ENCODE results near the gene VAV3.
"Not testable (repeated sequence)": the region's sequence is repeated elsewhere in the genome, so short reads cannot be mapped to it uniquely, and the experiment has no call there.

The VAV3 gene

DNA sequence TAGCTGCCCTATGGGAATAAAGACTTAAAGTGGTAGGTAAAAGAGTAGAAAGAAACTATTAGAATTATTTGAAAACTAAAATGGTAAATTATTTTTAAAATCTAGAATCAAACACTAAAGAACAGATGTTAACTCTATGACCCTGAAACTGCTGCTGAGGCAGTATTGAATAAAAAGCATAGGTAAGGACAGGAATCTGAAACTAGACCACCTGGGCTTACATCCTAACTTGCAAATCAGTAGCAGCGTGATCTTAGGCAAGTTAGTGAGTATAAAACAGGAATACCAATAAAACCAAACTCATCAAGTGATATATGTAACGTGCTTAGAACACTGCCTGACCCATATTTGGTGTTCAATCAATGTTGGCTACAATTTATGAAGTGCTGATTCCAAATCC lies 257.9 kb downstream of the VAV3 start:
- DNase-seq, result no peak

GRCh38 chr1:107706182-107706581 lies 258.8 kb downstream of the VAV3 start:
- DNase-seq, result no peak

GRCh38 chr1:107704911-107705310 lies 260.1 kb downstream of the VAV3 start:
- no peak for DNase-seq

- DNase-seq, result no peak
These were observed 261.9 kb downstream of the VAV3 start for GRCh38 chr1:107702946-107703571.

- not testable (repeated sequence) for DNase-seq
These were observed 264.3 kb downstream of the VAV3 start for GRCh38 chr1:107700651-107701050.

DNA sequence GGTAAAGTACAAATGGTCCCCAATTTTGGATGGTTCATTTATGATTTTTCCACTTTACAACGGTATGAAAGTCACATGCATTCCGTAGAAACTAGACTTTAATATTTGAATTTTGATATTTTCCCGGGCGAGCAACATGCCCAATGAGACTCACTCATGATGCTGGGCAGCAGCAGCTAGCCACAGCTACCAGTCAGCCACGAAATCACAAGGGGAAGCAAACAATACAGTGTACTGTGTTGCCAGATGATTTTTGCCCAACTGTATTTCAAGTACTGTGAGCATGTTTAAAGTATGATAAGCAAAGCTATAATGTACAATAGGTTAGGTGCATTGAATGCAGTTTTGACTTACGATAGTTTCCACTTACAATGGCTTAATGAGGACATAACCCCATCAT lies 266.8 kb downstream of the VAV3 start:
- peak; percentile 70 for DNase-seq

DNA sequence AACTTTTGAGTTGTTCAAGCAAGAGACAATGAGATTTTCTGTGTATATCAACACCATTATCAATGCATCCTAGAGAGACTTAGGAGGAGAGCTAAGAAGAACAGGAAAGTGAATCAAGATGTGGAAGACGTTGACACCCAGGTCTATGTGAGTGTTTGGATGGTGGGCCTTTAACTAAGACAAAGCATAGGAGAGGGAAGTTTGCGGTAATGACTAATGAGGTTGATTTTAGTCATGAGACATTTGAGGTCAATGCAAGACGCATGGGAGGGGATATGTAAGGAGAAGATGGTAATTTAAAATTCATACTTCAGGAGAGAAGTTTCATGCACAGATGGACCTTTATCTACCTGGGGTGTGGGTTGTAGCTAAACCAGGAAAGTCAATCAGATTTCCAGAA lies 269.6 kb downstream of the VAV3 start:
- DNase-seq, result no peak

GRCh38 chr1:107692580-107693345 lies 272.2 kb downstream of the VAV3 start:
- peak; percentile 49 for DNase-seq

DNA sequence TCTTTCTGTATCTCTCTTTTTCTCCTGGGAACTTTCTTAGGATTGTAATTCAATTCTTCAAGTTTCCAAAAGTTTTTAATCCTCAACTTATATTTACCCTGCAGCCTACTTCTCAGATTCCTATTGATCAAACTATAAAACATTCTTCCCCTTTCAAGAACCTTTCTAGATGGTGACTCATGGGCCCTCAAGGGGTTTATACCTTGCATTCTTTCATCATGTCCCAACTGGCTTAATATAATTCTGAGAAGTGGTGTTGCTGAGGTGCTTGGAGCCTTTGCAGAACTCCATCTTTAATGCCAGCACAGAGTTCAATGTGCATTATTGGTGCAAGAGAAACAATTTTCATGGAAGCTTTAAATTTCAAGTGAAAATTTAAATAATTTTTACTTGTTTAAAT lies 273.4 kb downstream of the VAV3 start:
- DNase-seq, result no peak

- no peak for DNase-seq
These were observed 274.5 kb downstream of the VAV3 start for GRCh38 chr1:107690491-107690890.

GRCh38 chr1:107689733-107690132 lies 275.2 kb downstream of the VAV3 start:
- DNase-seq, result no peak

- no peak for DNase-seq
These were observed 275.8 kb downstream of the VAV3 start for GRCh38 chr1:107689159-107689558.

DNA sequence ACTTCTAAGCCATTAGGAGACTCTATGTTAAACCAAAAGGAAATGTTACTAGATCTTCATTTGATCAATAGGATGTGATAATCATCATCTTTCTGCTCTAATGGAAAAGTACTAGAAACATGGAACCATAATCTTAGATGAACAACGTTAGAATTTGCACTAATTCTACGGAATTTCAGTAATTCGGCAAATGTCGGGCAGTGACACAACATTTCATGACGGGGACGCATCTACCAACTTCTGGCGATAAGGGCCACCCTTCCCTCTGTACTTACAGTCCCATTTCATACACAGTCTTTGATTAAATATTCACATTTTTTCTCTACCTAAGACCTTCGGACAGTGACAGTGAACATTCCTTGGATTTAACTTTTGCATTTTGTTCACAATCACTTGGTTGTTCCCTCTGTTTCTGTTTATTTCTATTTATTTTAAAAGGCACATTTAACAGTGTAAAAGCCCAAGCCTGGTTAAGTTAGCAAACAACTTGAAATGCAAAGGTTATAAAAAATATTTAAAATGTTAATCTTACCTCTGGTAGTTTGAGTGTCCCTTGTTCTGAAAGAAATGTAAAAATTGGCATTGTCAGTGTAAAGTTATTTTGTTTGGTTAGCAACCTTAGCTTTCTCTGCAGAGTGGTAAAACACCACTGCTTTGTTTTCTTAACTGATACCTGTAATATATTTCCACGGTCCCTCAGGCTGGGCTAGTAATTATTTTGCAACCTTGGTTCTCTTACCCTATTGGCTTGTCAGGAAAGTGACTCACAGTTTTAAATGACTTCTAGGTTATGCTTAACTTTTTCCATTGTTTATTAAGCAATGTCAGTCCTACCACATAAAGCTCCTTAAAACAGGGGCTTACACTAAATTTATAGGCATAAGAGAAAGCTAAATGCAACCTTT lies 276.9 kb downstream of the VAV3 start:
- DNase-seq, result no peak

DNA sequence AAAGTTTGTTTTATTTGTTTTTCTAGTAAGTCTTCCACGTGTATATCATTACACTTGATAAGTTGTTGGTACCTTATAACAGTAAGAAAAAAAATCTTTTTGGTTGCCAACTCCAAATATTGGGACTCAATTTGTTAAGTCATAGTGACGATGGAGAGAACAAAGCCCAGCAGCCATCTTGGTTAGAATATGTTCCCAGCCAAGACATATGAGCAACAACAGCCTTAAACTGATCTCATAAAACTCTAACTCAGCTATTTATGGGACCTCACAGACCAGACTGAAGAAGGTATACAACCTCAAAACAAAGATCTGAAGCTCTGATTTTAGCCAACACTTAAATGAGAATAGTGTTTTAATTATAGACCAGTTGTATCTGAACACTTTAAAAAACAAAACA lies 281.3 kb downstream of the VAV3 start:
- no peak for DNase-seq

GRCh38 chr1:107683191-107683657 lies 281.8 kb downstream of the VAV3 start:
- no peak for DNase-seq

- DNase-seq, result no peak
These were observed 282.5 kb downstream of the VAV3 start for GRCh38 chr1:107682467-107682866.

- no peak for DNase-seq
These were observed 283.9 kb downstream of the VAV3 start for GRCh38 chr1:107681001-107681479.

GRCh38 chr1:107680579-107680985 lies 284.4 kb downstream of the VAV3 start:
- no peak for DNase-seq

DNA sequence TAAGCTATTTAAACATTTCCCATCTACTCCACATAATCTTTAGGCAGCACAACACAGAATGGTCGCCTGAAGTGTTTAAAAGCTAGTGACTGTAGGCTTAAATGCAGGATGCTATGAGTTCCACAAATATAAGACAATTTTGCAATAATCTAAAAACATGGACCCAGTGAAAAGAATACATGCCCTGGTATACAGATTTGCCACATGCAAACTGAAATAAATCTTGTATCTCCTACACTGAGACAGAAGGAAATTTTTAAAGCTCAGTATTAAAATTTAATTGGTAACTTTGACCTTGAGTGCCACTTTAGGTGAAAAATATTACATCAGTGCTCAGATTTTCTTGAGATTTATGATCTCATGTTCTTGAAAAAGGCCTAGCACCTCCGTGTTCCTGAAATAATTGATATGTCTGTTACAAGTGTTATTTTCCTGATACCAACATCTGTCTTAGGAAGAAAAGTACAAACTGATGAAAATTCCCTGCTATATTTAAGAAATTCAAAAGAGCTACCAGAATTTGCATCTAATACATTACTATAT lies 285.5 kb downstream of the VAV3 start:
- DNase-seq, result no peak

GRCh38 chr1:107678993-107679392 lies 286.0 kb downstream of the VAV3 start:
- DNase-seq, result no peak

DNA sequence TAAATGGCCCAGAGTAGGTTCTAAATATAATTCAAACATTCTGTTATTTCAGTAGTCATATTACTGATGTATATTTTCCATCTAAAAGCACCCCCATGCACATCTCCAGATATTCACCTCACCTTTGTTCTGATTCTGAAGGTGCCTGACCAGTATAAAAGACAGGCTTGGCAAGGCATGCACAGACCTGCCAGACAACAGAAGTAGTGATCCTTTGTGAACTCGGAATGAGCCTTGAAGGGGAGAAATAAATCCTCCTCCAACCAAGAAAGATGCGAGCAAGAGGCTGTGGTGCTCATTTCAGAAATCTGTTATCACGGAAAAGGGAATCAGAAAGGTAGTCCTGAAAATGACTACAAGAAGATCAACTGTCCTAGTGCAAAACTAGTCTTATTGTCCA lies 287.3 kb downstream of the VAV3 start:
- no peak for DNase-seq

- DNase-seq, result no peak
These were observed 290.5 kb downstream of the VAV3 start for GRCh38 chr1:107674486-107674885.

DNA sequence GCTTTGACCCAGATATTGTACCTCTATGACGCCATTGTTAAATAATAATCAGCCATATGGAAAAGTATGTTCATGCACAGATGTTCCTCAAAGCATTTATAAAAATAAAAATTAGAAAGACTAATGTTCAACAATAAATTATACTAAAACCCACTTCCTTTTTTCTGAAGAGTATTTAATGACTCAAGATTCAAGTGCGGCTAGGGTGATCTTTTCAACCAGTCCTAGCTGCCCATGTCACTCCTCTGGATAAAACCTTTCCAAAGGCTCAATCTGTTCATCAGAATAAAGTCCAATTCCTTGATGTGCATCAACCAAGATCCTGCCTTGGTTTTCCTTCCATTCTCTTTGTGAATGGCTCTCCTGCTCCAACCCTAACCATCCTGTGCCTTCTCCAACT lies 292.0 kb downstream of the VAV3 start:
- DNase-seq, result no peak
